Natural killer cell (primary cell): ENCODE data around the gene CAMK1G. TPM values are rescaled to one million over a fixed set of nuclear protein-coding genes. Genes with fewer than 3 reads are reported as not detected.

Experiments used
- ATAC-seq, 3 donors: fragments of 150-1000 bp in 2 of 3; fragments of 200-7000 bp in 1 of 3; cut with Tn5 transposase; 1 replicate in 1 of 3; 2 replicates in 2 of 3; pipeline ENCODE4 v1.10.0; 2021; ENCODE audit warnings: mild to moderate bottlenecking in 2 of 3, moderate library complexity in 2 of 3
- DNase-seq, 2 donors: peaks; one replicate each; pipeline versions ENCODE4 v3.0.0 to v3.0.0-alpha.2; 2013 to 2021; ENCODE audit warnings: mixed read lengths in 1 of 2
- H3K27ac ChIP-seq: one replicate; pipeline ENCODE4 v1.5.1; 2013; ENCODE audit warnings: mild to moderate bottlenecking, low read length
- H3K27me3 ChIP-seq: one replicate; pipeline ENCODE4 v1.6.1; 2013; ENCODE audit warnings: low read length; ENCODE audit not compliant: control insufficient read depth, insufficient read depth
- H3K36me3 ChIP-seq: one replicate; pipeline ENCODE4 v1.6.1; 2013; ENCODE audit warnings: low read length; ENCODE audit not compliant: control insufficient read depth, insufficient read depth
- H3K4me1 ChIP-seq: one replicate; pipeline ENCODE4 v1.6.1; 2013; ENCODE audit warnings: low read length; ENCODE audit not compliant: control insufficient read depth, insufficient read depth
- H3K4me3 ChIP-seq: one replicate; pipeline ENCODE4 v1.5.1; 2013; ENCODE audit warnings: low read length
- H3K9me3 ChIP-seq: one replicate; pipeline ENCODE4 v1.6.1; 2013; ENCODE audit warnings: low read length; ENCODE audit not compliant: control insufficient read depth, insufficient read depth
- H3K27ac Mint-ChIP-seq, 2 donors: one replicate each; pipeline ENCODE4 v1.8.0; 2022; ENCODE audit warnings: mild to moderate bottlenecking in 2 of 2, mixed read lengths in 2 of 2, moderate library complexity in 1 of 2
- H3K27me3 Mint-ChIP-seq, 2 donors: one replicate each; pipeline ENCODE4 v1.8.0; 2022; ENCODE audit warnings: low read depth in 2 of 2, mixed read lengths in 2 of 2
- H3K36me3 Mint-ChIP-seq: one replicate; pipeline ENCODE4 v1.8.0; 2022; ENCODE audit warnings: mixed read lengths
- H3K4me1 Mint-ChIP-seq, 2 donors: one replicate each; pipeline ENCODE4 v1.8.0; 2022; ENCODE audit warnings: mixed read lengths in 2 of 2
- H3K4me3 Mint-ChIP-seq: one replicate; pipeline ENCODE4 v1.8.0; 2022; ENCODE audit warnings: mild to moderate bottlenecking, moderate library complexity, mixed read lengths
- H3K9me3 Mint-ChIP-seq, 2 donors: one replicate each; pipeline ENCODE4 v1.8.0; 2022; ENCODE audit warnings: mixed read lengths in 2 of 2
- WGBS: methylation state at CpG from one replicate; pipeline ENCODE4 v1.1.7; 2013; ENCODE audit warnings: missing lambda C conversion rate; ENCODE audit not compliant: insufficient coverage; 5-methylcytosine and 5-hydroxymethylcytosine counted together
- intact Hi-C: fragments of 100-400 bp; cut with micrococcal nuclease; formaldehyde crosslinking; loops from one replicate; pipeline ENCODE4 v1.14.2; 2022
- total RNA-seq, 4 donors: library from RNA; stranded (reverse); fragments of 120-200 nt in 1 of 4; gene quantifications; one replicate each; pipeline versions ENCODE4 v1.2.3 to v1.2.4, GENCODE V29; 2013 to 2022
- TF ChIP-seq, protein P1 (sequence below): fragments of 200-600 bp; IDR thresholded peaks from one replicate; pipeline ENCODE4 v1.8.0; 2022; ENCODE audit warnings: antibody characterized with exemption

CAMK1G gene
- total RNA-seq, 3 donors from 2014 or later (not counting 1 experiment from before 2014, with no cell fraction given), result not detected

DNA sequence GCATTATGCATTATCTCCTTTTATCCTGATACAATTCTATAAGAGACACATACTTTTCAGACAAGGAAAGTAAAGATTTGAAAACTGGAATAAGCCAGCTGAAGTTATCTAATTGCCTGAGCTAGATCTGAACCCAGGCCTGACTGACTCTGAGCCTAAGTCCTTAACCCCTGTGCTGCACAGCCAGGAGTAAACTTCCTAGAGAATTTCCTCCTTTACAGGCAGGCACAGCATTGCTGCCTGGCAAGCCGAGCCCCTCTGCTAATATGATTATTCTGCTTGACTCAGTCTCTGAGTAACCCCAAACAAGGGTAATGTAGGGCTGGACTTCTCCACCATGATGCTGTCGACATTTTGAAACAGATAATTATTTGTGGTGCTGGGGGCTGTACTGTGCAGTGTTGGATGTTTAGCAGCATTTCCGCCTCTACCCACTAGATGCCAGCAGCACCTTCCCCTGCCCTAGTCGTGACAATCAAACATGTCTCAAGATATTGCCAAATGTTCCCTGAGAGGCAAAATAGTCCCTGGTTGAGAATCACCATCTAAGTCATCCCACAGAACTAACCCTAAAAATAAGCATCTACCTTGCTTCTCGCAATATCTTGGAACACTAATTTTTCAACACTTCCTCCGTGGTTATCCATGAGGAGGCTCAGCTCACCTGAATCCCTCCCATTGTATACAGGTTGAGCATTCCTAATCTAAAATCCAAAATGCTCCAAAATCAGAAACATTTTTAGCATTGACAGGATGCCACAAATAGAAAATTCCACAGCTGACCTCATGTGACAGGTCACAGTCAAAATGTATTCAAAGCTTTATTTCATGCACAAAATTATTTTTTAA lies 18.5 kb downstream of the CAMK1G start:
- H3K36me3 Mint-ChIP-seq, result no peaks in the 10 kb centered on the region
- peaks cover 24 to 33% of the 10 kb centered on the region in 2 donors for H3K27me3 Mint-ChIP-seq
- Histone ChIP-seq H3K4me3 (no peak overlapping the region), H3K27ac (no peak overlapping the region), H3K27me3 (peaks cover 2% of the 10 kb centered on the region), H3K4me1 (no peaks in the 10 kb centered on the region), H3K36me3 (no peaks in the 10 kb centered on the region), H3K9me3 (no peaks in the 10 kb centered on the region)
- 46% methylated on average over 6 of the region's 6 CpGs for WGBS
- H3K4me3 Mint-ChIP-seq, result no peak overlapping the region
- H3K9me3 Mint-ChIP-seq, result no peaks in the 10 kb centered on the region
- TF ChIP-seq, protein P1, sequence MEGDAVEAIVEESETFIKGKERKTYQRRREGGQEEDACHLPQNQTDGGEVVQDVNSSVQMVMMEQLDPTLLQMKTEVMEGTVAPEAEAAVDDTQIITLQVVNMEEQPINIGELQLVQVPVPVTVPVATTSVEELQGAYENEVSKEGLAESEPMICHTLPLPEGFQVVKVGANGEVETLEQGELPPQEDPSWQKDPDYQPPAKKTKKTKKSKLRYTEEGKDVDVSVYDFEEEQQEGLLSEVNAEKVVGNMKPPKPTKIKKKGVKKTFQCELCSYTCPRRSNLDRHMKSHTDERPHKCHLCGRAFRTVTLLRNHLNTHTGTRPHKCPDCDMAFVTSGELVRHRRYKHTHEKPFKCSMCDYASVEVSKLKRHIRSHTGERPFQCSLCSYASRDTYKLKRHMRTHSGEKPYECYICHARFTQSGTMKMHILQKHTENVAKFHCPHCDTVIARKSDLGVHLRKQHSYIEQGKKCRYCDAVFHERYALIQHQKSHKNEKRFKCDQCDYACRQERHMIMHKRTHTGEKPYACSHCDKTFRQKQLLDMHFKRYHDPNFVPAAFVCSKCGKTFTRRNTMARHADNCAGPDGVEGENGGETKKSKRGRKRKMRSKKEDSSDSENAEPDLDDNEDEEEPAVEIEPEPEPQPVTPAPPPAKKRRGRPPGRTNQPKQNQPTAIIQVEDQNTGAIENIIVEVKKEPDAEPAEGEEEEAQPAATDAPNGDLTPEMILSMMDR, result peak; percentile 20
- peaks cover 0 to 5% of the 10 kb centered on the region in 2 donors for H3K4me1 Mint-ChIP-seq
- peak in 1 of 2 donors; percentile 61 for DNase-seq
- intact Hi-C loops, result no loop called here
- H3K27ac Mint-ChIP-seq, result no peak overlapping the region
- peak in 2 of 3 donors; percentile 34 to 68 for ATAC-seq

DNA sequence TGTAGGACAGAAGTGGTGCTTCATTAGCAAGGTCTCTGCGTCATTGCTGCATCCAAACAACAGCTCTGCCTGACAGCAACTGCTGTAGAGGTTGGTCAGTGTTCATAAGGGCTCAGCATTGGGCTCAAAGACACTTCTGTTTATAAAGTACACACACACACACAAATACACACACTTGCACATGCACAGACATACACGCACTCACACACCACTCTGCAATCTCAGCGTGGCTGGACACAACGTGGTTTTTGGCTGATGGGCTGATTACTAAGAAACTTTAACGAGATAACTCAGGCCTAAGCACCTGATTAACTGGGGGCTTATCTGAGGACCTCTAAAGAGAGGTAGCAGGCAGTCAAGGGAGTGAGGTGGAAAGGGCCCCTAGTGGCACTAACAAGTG lies 20.4 kb downstream of the CAMK1G start:
- Mint-ChIP-seq H3K27me3 (peaks cover 16 to 23% of the 10 kb centered on the region in 2 donors), H3K36me3 (no peaks in the 10 kb centered on the region), H3K4me3 (no peak overlapping the region), H3K9me3 (no peaks in the 10 kb centered on the region), H3K4me1 (peaks cover 0 to 5% of the 10 kb centered on the region in 2 donors), H3K27ac (no peak overlapping the region)
- Histone ChIP-seq H3K27ac (no peak overlapping the region), H3K27me3 (no peaks in the 10 kb centered on the region), H3K9me3 (no peaks in the 10 kb centered on the region), H3K4me1 (no peaks in the 10 kb centered on the region), H3K36me3 (no peaks in the 10 kb centered on the region), H3K4me3 (no peak overlapping the region)
- whole genome bisulfite sequencing, result 92% methylated on average over 5 of the region's 5 CpGs
- no peak for ATAC-seq
- TF ChIP-seq, protein P1, result no peak
- DNase-seq, result no peak
- intact Hi-C loops, result no loop called here

DNA sequence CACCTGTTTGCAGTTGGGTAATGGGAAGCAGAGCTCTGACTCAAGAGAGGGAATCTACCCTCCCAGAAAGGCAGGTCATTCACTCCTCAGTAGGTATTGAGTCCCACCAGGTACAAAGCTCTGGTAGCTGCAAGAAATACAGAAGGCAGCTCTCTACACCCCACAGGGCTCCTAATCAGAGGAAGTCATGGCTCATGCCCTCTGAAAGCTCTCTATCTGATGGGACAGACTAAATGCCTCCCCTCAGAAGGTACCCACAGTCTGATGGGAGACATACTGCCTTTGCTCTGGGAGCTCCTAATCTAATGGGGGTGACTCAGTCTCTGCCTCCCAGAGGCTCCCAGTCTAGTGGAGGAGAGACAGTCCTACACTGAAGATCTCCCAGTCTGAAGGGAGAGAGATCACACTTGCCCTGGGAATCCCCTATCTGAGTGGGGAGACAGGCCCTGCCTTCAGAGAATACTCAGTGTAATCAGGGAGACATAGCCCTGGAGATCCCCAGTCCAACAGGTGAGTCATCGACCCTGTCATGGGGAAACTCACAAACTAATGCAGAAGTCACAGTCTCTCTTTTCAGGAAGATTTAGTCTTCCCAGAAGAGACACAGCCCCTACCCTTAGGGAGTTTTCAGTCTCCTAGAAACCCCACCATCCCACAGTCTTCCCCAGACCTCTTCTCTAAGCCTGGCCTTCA lies 23.7 kb downstream of the CAMK1G start:
- Histone ChIP-seq H3K27ac (no peak overlapping the region), H3K27me3 (no peaks in the 10 kb centered on the region), H3K4me3 (no peak overlapping the region), H3K9me3 (no peaks in the 10 kb centered on the region), H3K4me1 (no peaks in the 10 kb centered on the region), H3K36me3 (no peaks in the 10 kb centered on the region)
- Mint-ChIP-seq H3K4me1 (peaks cover 0 to 5% of the 10 kb centered on the region in 2 donors), H3K9me3 (no peaks in the 10 kb centered on the region), H3K4me3 (no peak overlapping the region), H3K27me3 (no peaks in the 10 kb centered on the region), H3K36me3 (no peaks in the 10 kb centered on the region), H3K27ac (no peak overlapping the region)
- DNase-seq (peak in 1 of 2 donors; percentile 18), ATAC-seq (peak; percentile 24 to 65 (median 37))
- TF ChIP-seq, protein P1, result no peak
- WGBS, result 53% methylated on average over 1 of the region's 1 CpG
- intact Hi-C loops, result no loop called here
